KMS-11 (cell line): Measurements from ENCODE around the gene GTF3C1.

ENCODE experiments used
- H2AFZ ChIP-seq: fragments of 200-600 bp; sonication (generic); 2 replicates; pipeline ENCODE4 v1.6.1; 2016; ENCODE audit warnings: antibody characterized with exemption, mixed run types, low read depth
- H3K27ac ChIP-seq: fragments of 200-600 bp; sonication (generic); 2 replicates; pipeline ENCODE4 v1.6.1; 2016; ENCODE audit warnings: mild to moderate bottlenecking, mixed run types
- H3K27me3 ChIP-seq: fragments of 200-600 bp; sonication (generic); 2 replicates; pipeline ENCODE4 v1.6.1; 2017; ENCODE audit warnings: mild to moderate bottlenecking, low read depth, mixed run types, moderate library complexity; ENCODE audit not compliant: insufficient read depth
- H3K36me3 ChIP-seq: fragments of 200-600 bp; sonication (generic); 2 replicates; pipeline ENCODE4 v1.6.1; 2017; ENCODE audit warnings: mild to moderate bottlenecking, mixed run types; ENCODE audit not compliant: insufficient read depth
- H3K4me1 ChIP-seq: fragments of 200-600 bp; sonication (generic); 2 replicates; pipeline ENCODE4 v1.6.1; 2016; ENCODE audit warnings: mild to moderate bottlenecking, low read depth, mixed run types; ENCODE audit not compliant: poor library complexity, severe bottlenecking
- H3K4me2 ChIP-seq: fragments of 200-600 bp; sonication (generic); 2 replicates; pipeline ENCODE4 v1.7.0; 2016; ENCODE audit warnings: mild to moderate bottlenecking, mixed run types
- H3K4me3 ChIP-seq: fragments of 200-600 bp; sonication (generic); IDR thresholded peaks from 2 replicates; pipeline ENCODE4 v1.6.1; 2017; ENCODE audit warnings: low read depth, low read length, mixed read lengths; ENCODE audit not compliant: insufficient read depth
- H3K79me2 ChIP-seq: fragments of 200-600 bp; sonication (generic); 2 replicates; pipeline ENCODE4 v1.6.1; 2016; ENCODE audit warnings: low read depth, mixed run types; ENCODE audit not compliant: insufficient read depth
- H3K9ac ChIP-seq: fragments of 200-600 bp; sonication (generic); 2 replicates; pipeline ENCODE4 v1.6.1; 2016; ENCODE audit warnings: mild to moderate bottlenecking, mixed run types
- H4K20me1 ChIP-seq: fragments of 200-600 bp; sonication (generic); 2 replicates; pipeline ENCODE4 v1.6.1; 2016; ENCODE audit warnings: mild to moderate bottlenecking, mixed run types; ENCODE audit not compliant: insufficient read depth
- TF ChIP-seq, protein P1 (sequence below): fragments of 200-600 bp; sonication (generic); conservative IDR thresholded peaks from 2 replicates; pipeline ENCODE4 v1.6.1; 2017; ENCODE audit warnings: low read depth, mild to moderate bottlenecking, antibody characterized with exemption, low read length, moderate library complexity, mixed read lengths

GTF3C1 gene

DNA sequence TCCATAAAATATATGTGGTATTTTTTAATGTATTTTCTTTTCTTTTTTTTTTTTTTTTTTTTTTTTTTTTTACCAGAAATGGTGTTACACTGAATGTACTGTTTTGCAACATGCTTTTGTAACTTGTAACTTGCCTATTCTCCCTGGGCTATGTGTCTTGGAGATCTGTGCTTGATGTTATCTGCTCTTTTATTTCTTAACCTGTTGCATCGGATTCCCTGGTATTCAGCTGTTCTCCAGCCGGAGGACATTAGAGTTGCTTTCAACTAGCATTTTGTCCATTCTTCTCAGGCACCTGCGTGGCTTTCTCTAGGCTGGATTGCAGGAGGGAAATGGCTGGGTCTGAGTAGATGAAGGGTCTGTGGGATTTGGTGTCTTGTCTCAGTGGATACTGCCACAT lies 47.6 kb upstream of the GTF3C1 start:
- Histone ChIP-seq H3K4me1 (no peaks in the 10 kb centered on the region), H2AFZ (no peak overlapping the region), H3K9ac (no peak overlapping the region), H3K79me2 (no peaks in the 10 kb centered on the region), H4K20me1 (no peaks in the 10 kb centered on the region), H3K27me3 (no peaks in the 10 kb centered on the region), H3K4me2 (no peak overlapping the region), H3K27ac (no peak overlapping the region), H3K36me3 (no peaks in the 10 kb centered on the region), H3K4me3 (no peak overlapping the region)
- TF ChIP-seq, protein P1, sequence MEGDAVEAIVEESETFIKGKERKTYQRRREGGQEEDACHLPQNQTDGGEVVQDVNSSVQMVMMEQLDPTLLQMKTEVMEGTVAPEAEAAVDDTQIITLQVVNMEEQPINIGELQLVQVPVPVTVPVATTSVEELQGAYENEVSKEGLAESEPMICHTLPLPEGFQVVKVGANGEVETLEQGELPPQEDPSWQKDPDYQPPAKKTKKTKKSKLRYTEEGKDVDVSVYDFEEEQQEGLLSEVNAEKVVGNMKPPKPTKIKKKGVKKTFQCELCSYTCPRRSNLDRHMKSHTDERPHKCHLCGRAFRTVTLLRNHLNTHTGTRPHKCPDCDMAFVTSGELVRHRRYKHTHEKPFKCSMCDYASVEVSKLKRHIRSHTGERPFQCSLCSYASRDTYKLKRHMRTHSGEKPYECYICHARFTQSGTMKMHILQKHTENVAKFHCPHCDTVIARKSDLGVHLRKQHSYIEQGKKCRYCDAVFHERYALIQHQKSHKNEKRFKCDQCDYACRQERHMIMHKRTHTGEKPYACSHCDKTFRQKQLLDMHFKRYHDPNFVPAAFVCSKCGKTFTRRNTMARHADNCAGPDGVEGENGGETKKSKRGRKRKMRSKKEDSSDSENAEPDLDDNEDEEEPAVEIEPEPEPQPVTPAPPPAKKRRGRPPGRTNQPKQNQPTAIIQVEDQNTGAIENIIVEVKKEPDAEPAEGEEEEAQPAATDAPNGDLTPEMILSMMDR = no peak

DNA sequence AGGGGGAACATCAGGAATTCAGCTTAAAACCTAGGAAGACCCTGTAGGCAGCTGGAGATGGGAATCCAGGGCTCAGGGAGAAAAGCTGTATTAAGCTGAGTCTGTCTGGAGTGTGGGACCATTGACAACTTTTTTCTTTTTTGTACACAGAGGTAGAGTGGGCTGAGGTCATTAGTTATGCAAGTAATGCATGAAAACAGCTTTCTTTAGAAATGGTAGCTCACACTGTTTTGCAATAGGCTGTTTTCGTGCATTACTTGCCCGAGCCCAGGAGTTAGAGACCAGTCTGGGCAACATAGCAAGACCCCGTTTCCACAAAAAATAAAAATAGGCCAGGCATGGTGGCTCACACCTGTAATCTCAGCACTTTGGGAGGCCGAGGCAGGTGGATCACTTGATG lies 46.7 kb upstream of the GTF3C1 start:
- Histone ChIP-seq H3K79me2 (no peaks in the 10 kb centered on the region), H3K4me1 (no peaks in the 10 kb centered on the region), H4K20me1 (no peaks in the 10 kb centered on the region), H3K9ac (no peak overlapping the region), H3K4me2 (no peak overlapping the region), H3K27me3 (no peaks in the 10 kb centered on the region), H2AFZ (no peak overlapping the region), H3K27ac (no peak overlapping the region), H3K36me3 (no peaks in the 10 kb centered on the region), H3K4me3 (no peak overlapping the region)
- TF ChIP-seq, protein P1 = no peak

DNA sequence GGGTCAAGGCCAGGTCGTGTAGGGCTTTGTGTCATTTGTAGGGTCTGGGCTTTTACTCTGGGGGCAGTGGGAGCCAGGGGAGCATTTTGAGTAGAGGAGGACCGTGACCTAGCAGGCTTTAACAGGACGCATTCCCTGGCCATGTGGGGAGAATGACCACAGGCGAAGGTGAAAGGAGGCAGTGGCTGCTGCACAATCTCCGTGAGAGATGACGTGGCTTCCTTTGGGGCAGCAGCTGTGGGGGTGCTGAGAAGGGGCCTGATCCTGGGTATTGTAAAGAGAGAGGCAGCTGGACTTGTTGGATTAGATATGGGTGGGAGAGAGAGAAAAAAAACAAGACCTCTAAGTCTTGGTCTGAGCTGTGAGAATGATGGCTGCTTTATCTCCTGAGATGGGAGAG lies 46.3 kb upstream of the GTF3C1 start:
- H3K4me3 ChIP-seq = no peak overlapping the region
- H3K36me3 ChIP-seq = no peaks in the 10 kb centered on the region
- no peak overlapping the region for H2AFZ ChIP-seq
- H3K27me3 ChIP-seq = no peaks in the 10 kb centered on the region
- TF ChIP-seq, protein P1 = no peak
- H3K27ac ChIP-seq = no peak overlapping the region
- no peaks in the 10 kb centered on the region for H3K4me1 ChIP-seq
- H3K4me2 ChIP-seq = no peak overlapping the region
- no peaks in the 10 kb centered on the region for H3K79me2 ChIP-seq
- H3K9ac ChIP-seq = no peak overlapping the region
- H4K20me1 ChIP-seq = no peaks in the 10 kb centered on the region

DNA sequence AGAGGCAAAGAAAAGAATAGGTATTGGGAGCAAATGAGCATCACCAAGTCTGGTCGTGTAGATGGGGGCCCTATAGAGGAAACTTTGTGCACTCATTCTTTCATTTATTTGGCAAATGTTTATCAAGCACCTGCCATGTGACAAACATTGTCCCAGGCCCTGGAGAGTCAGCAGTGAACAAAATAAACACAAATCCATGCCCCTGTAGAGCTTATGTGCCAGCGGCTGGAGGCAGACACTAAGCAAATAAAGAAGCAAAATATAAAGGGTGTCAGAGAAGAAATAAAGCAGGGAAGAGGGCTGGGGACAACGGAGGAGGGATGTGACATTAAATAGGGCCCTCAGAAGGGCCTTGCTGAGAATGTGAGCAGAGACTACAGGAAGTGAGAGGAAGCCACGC lies 45.8 kb upstream of the GTF3C1 start:
- H3K4me2 ChIP-seq = no peak overlapping the region
- no peak overlapping the region for H3K4me3 ChIP-seq
- H3K4me1 ChIP-seq = no peaks in the 10 kb centered on the region
- TF ChIP-seq, protein P1 = no peak
- no peak overlapping the region for H3K9ac ChIP-seq
- H2AFZ ChIP-seq = no peak overlapping the region
- H4K20me1 ChIP-seq = no peaks in the 10 kb centered on the region
- H3K36me3 ChIP-seq = no peaks in the 10 kb centered on the region
- no peaks in the 10 kb centered on the region for H3K79me2 ChIP-seq
- H3K27me3 ChIP-seq = no peaks in the 10 kb centered on the region
- no peak overlapping the region for H3K27ac ChIP-seq

DNA sequence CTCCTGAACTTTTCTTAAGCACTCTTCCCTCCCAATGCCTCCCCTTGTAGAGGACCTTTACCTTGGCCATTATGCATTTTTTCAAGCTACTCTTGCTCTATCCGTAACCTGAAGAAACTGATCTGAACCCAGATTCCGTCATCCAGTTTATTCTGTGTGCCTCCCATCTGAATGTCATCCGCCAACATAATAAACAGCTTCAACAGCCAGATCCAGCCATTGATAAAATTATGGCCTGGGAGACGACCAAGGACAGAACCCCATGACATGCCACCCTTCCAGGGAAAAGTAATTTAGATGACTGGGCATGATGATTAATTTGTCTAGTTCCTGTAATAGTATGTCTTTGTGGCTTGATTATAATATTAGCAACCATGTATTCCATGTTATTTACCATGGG lies 42.1 kb upstream of the GTF3C1 start:
- H3K9ac ChIP-seq = no peak overlapping the region
- no peak overlapping the region for H3K4me2 ChIP-seq
- H3K27ac ChIP-seq = no peak overlapping the region
- no peak overlapping the region for H2AFZ ChIP-seq
- no peaks in the 10 kb centered on the region for H3K36me3 ChIP-seq
- TF ChIP-seq, protein P1 = no peak
- H4K20me1 ChIP-seq = no peaks in the 10 kb centered on the region
- no peaks in the 10 kb centered on the region for H3K4me1 ChIP-seq
- H3K27me3 ChIP-seq = no peaks in the 10 kb centered on the region
- H3K4me3 ChIP-seq = no peak overlapping the region
- H3K79me2 ChIP-seq = no peaks in the 10 kb centered on the region
